RWPE2 (cell line): ENCODE results near the gene TEX2.

Experiments used
- ATAC-seq: fragments of 200-7000 bp; cut with Tn5 transposase; 3 replicates; pipeline ENCODE4 v1.9.1; 2021; ENCODE audit warnings: low read depth
- DNase-seq: peaks from one replicate; pipeline ENCODE4 v3.0.0-alpha.2; 2020; ENCODE audit warnings: low spot score
- H3K27ac ChIP-seq: fragments of 450-650 bp; 2 replicates; pipeline ENCODE4 v1.5.1; 2017; ENCODE audit warnings: mild to moderate bottlenecking; ENCODE audit not compliant: poor library complexity, severe bottlenecking
- H3K27me3 ChIP-seq: fragments of 250-450 bp; sonication (Bioruptor Pico); 2 replicates; pipeline ENCODE4 v1.5.1; 2021; ENCODE audit warnings: mild to moderate bottlenecking, moderate library complexity; ENCODE audit not compliant: insufficient read depth, poor library complexity, severe bottlenecking
- H3K36me3 ChIP-seq: fragments of 250-450 bp; sonication (Bioruptor Pico); 2 replicates; pipeline ENCODE4 v1.5.1; 2020; ENCODE audit warnings: low read depth, mild to moderate bottlenecking, moderate library complexity
- H3K4me1 ChIP-seq: fragments of 250-450 bp; sonication (Bioruptor Pico); 2 replicates; pipeline ENCODE4 v1.5.1; 2021; ENCODE audit warnings: mild to moderate bottlenecking, moderate library complexity; ENCODE audit not compliant: insufficient read depth, poor library complexity, severe bottlenecking
- H3K4me3 ChIP-seq: fragments of 250-450 bp; sonication (Bioruptor Pico); 2 replicates; pipeline ENCODE4 v1.5.1; 2021; ENCODE audit warnings: mild to moderate bottlenecking, moderate library complexity; ENCODE audit not compliant: severe bottlenecking
- H3K9me3 ChIP-seq: fragments of 250-450 bp; sonication (Bioruptor Pico); 2 replicates; pipeline ENCODE4 v1.5.1; 2021; ENCODE audit warnings: mild to moderate bottlenecking, moderate library complexity; ENCODE audit not compliant: severe bottlenecking
- TF ChIP-seq, protein P1 (sequence below): fragments of 450-650 bp; IDR thresholded peaks from one replicate; pipeline ENCODE4 v1.5.1; 2017; ENCODE audit warnings: mild to moderate bottlenecking, moderate library complexity; ENCODE audit not compliant: poor library complexity, severe bottlenecking

TEX2 gene, protein sequence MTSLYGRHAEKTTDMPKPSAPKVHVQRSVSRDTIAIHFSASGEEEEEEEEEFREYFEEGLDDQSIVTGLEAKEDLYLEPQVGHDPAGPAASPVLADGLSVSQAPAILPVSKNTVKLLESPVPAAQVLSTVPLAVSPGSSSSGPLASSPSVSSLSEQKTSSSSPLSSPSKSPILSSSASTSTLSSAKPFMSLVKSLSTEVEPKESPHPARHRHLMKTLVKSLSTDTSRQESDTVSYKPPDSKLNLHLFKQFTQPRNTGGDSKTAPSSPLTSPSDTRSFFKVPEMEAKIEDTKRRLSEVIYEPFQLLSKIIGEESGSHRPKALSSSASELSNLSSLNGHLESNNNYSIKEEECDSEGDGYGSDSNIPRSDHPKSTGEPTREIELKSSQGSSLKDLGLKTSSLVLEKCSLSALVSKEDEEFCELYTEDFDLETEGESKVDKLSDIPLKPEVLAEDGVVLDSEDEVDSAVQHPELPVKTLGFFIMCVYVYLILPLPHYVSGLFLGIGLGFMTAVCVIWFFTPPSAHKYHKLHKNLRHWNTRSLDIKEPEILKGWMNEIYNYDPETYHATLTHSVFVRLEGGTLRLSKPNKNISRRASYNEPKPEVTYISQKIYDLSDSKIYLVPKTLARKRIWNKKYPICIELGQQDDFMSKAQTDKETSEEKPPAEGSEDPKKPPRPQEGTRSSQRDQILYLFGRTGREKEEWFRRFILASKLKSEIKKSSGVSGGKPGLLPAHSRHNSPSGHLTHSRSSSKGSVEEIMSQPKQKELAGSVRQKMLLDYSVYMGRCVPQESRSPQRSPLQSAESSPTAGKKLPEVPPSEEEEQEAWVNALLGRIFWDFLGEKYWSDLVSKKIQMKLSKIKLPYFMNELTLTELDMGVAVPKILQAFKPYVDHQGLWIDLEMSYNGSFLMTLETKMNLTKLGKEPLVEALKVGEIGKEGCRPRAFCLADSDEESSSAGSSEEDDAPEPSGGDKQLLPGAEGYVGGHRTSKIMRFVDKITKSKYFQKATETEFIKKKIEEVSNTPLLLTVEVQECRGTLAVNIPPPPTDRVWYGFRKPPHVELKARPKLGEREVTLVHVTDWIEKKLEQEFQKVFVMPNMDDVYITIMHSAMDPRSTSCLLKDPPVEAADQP

DNA sequence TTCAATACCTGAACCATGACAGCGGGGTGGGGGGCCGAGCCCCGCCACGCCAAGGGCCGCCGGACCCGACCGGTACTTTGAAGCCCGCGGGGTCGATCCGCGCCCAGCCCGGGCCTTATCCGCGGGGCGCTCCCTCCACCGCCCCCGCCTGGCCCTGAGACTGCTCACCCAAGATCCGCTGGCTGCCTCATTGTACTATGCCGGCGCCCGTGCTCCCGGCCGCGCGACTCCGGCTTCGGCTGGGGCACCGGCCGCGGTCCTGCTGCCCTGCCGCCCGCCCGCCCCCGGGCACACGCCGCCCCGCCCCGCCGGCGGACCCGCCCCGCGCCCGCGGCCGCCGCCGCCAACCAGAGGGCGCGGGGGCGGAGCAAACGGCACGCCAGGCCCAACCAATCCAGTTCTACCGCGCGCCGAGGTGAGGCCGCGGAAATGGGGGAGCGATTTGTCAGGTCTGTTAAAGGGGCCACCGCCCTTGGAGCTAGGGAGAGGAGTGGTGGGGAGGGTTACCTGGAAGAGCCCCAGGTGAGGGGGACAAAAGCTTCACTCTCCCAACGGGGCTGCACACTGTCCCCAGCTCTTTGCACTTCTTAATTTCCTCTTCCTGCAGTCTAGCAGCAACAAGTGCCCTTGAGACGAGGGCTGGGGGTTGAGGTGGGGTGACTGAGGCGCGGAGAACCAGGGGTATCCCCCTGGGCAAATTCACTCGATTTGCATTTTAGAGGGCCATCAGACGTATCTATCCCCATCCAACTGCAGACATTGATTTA is at the start of gene TEX2:
TEX2 (minus strand) TSS at position 261 of the 767 bp plus-strand sequence. CDS start 49,043 bp downstream, outside the sequence.
- H3K9me3 ChIP-seq: no peaks in the 10 kb centered on the region
- peaks cover 23% of the 10 kb centered on the region for H3K4me1 ChIP-seq
- ATAC-seq (peak; percentile 83), DNase-seq (peak; percentile 93)
- H3K27ac ChIP-seq: peak within 1 kb of the TSS; percentile 69
- H3K4me3 ChIP-seq: peak within 1 kb of the TSS; percentile 90
- no peaks in the 10 kb centered on the region for H3K27me3 ChIP-seq
- TF ChIP-seq, protein P1, sequence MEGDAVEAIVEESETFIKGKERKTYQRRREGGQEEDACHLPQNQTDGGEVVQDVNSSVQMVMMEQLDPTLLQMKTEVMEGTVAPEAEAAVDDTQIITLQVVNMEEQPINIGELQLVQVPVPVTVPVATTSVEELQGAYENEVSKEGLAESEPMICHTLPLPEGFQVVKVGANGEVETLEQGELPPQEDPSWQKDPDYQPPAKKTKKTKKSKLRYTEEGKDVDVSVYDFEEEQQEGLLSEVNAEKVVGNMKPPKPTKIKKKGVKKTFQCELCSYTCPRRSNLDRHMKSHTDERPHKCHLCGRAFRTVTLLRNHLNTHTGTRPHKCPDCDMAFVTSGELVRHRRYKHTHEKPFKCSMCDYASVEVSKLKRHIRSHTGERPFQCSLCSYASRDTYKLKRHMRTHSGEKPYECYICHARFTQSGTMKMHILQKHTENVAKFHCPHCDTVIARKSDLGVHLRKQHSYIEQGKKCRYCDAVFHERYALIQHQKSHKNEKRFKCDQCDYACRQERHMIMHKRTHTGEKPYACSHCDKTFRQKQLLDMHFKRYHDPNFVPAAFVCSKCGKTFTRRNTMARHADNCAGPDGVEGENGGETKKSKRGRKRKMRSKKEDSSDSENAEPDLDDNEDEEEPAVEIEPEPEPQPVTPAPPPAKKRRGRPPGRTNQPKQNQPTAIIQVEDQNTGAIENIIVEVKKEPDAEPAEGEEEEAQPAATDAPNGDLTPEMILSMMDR: no peak
- no peaks in the 10 kb centered on the region for H3K36me3 ChIP-seq

DNA sequence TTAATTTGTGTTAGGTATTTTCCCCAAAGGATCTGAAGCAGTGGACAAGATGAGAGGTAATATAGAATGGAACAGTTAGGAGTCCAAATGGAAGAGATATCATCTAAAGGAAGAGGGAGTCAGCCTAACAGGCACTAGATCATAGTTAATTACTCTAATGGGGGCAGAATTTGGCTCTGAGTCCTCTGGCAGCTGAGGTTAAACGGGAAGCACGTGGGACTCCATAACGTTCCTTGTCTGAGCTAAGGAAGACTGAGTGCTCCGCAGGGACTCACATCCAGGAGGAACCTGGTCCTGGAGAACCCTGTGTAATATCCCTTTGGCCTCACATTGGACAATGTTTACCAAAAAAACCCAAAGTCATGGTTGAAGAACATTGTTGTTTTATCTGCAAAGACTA is 46.6 kb upstream of the TEX2 start:
- H3K36me3 ChIP-seq: no peaks in the 10 kb centered on the region
- ATAC-seq: no peak
- no peaks in the 10 kb centered on the region for H3K9me3 ChIP-seq
- no peak overlapping the region for H3K27ac ChIP-seq
- no peaks in the 10 kb centered on the region for H3K27me3 ChIP-seq
- no peaks in the 10 kb centered on the region for H3K4me1 ChIP-seq
- H3K4me3 ChIP-seq: no peak overlapping the region
- TF ChIP-seq, protein P1: no peak
- DNase-seq: no peak

DNA sequence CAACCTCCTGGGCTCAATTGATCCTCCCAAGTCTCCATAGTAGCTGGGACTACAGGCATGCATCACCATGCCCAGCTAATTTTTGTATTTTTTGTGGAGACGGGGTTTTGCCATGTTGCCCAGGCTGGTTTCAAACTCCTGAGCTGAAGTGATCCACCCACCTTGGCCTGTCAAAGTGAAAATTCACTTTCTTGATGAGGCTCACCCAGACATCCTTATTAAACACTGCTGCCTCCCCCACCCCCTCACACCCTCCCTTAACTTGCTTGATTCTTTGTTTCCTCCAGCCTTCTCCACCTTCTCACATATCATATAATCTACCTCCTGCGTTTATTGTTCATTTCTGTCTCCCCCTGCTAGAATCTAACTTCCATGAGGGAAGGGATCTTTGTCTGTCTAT is 46.0 kb upstream of the TEX2 start:
- TF ChIP-seq, protein P1: no peak
- no peak for ATAC-seq
- no peaks in the 10 kb centered on the region for H3K36me3 ChIP-seq

DNA sequence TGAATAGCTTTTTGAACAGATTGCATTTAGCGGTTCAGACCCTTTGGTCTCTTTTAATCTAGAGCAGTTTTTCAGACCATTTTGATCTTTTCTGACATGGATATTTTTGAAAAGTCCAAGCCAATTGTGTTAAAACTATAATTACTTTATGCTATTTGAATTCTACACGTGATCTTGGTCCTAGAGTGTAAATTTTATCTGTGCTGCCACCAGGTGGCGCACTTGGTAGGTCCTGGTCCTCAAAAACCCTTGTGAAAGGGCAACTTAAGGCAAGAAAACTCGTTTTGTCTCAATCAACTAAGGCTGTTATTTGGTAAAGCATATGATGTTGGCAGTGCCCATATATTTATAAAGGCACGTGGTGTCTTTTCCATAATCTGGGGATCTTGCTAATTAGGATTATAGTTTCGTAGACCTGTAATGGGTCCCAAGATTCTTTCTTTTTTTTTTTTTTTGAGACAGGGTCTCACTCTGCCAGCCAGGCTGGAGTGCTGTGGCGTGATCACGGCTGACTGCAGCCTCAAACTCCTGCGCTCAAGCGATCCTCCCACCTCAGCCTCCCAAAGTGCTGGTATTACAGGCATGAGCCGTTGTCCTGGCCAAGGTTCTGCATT is 43.9 kb upstream of the TEX2 start:
- H3K27me3 ChIP-seq: no peaks in the 10 kb centered on the region
- peak; percentile 45; the same call in 1 of the 3 replicates for ATAC-seq
- no peaks in the 10 kb centered on the region for H3K36me3 ChIP-seq
- no peak for DNase-seq
- TF ChIP-seq, protein P1: peak; percentile 93
- H3K4me1 ChIP-seq: peaks cover 6% of the 10 kb centered on the region
- no peaks in the 10 kb centered on the region for H3K9me3 ChIP-seq
- H3K27ac ChIP-seq: no peak overlapping the region
- H3K4me3 ChIP-seq: no peak overlapping the region

More for the DNA sequence above, 46.0 kb upstream of the TEX2 start:
- no peak for DNase-seq
- H3K4me1 ChIP-seq: no peaks in the 10 kb centered on the region
- no peak overlapping the region for H3K27ac ChIP-seq
- H3K9me3 ChIP-seq: no peaks in the 10 kb centered on the region
- H3K27me3 ChIP-seq: no peaks in the 10 kb centered on the region
- H3K4me3 ChIP-seq: no peak overlapping the region
